ENCODE measurements around the gene SNURF. TPM values are rescaled to one million over a fixed set of nuclear protein-coding genes. Genes with fewer than 3 reads are reported as not detected.
A peak's percentile ranks its signal among the peaks of the same experiment; 100 is the strongest.

The SNURF gene
- total RNA-seq = 7.7 and 12.0 TPM in 2 replicates
- polyA plus RNA-seq = 6.2 and 7.2 TPM in 2 replicates

GRCh38 chr15:24954783-24955530, at the start of gene SNURF, which contains the start of gene SNRPN:
SNURF (plus strand) TSS chr15:24954987; CDS start chr15:24955049, 62 bp downstream.
SNRPN (plus strand) TSS chr15:24954987; CDS start chr15:24974454, 19,467 bp downstream.
- WGBS (ENCODE audit: low lambda C conversion rate, missing lambda C conversion rate) = 45% methylated on average over 46 of the region's 47 CpGs
- H3K4me3 ChIP-seq = peak within 1 kb of the TSS; percentile 77
- no peaks in the 10 kb centered on the region for H3K9me2 ChIP-seq (replicated peaks; ENCODE audit: insufficient read depth)
- H3K9me3 ChIP-seq (ENCODE audit: low read depth) = no peaks in the 10 kb centered on the region
- peak within 1 kb of the TSS; percentile 70 for H2AFZ ChIP-seq
- H3K27me3 ChIP-seq = no peaks in the 10 kb centered on the region
- peak; percentile 85 for DNase-seq (ENCODE audit: low spot score)
- TF ChIP-seq EZH2phosphoT487 (IDR thresholded peaks at IDR 0.05; ENCODE audit: low read depth, severe bottlenecking, unreplicated experiment) = no peak
- TF ChIP-seq CTCF (IDR thresholded peaks at IDR 0.05; ENCODE audit: poor library complexity) = no peak
- TF ChIP-seq EZH2 (IDR thresholded peaks at IDR 0.05; ENCODE audit: borderline replicate concordance) = no peak
- peaks cover 42% of the 10 kb centered on the region for H3K79me2 ChIP-seq
- peaks cover 16% of the 10 kb centered on the region for H4K20me1 ChIP-seq (ENCODE audit: insufficient read depth, poor library complexity, severe bottlenecking)
- peak within 1 kb of the TSS; percentile 96 for H3K27ac ChIP-seq
- peak within 1 kb of the TSS; percentile 83 for H3K4me2 ChIP-seq
- no peaks in the 10 kb centered on the region for H3K4me1 ChIP-seq (ENCODE audit: insufficient read depth)
- no peaks in the 10 kb centered on the region for H3K36me3 ChIP-seq (replicated peaks; ENCODE audit: insufficient read depth, low read depth)

- Histone ChIP-seq H3K4me3 (no peak overlapping the region), H3K9me2 (replicated peaks; ENCODE audit: insufficient read depth) (no peaks in the 10 kb centered on the region), H3K9me3 (ENCODE audit: low read depth) (no peaks in the 10 kb centered on the region), H2AFZ (no peak overlapping the region), H4K20me1 (ENCODE audit: insufficient read depth, poor library complexity, severe bottlenecking) (no peaks in the 10 kb centered on the region), H3K36me3 (replicated peaks; ENCODE audit: insufficient read depth, low read depth) (no peaks in the 10 kb centered on the region), H3K27ac (no peak overlapping the region), H3K4me2 (no peak overlapping the region), H3K27me3 (no peaks in the 10 kb centered on the region), H3K79me2 (no peaks in the 10 kb centered on the region), H3K4me1 (ENCODE audit: insufficient read depth) (no peaks in the 10 kb centered on the region)
- no peak for DNase-seq (ENCODE audit: low spot score)
- 87% methylated on average over 8 of the region's 8 CpGs for WGBS (ENCODE audit: low lambda C conversion rate, missing lambda C conversion rate)
- TF ChIP-seq CTCF (IDR thresholded peaks at IDR 0.05; ENCODE audit: poor library complexity) = no peak
- no peak for TF ChIP-seq EZH2phosphoT487 (IDR thresholded peaks at IDR 0.05; ENCODE audit: low read depth, severe bottlenecking, unreplicated experiment)
- TF ChIP-seq EZH2 (IDR thresholded peaks at IDR 0.05; ENCODE audit: borderline replicate concordance) = no peak
Observed at GRCh38 chr15:24916305-24917009, 38.3 kb upstream of the SNURF start.

- H3K4me1 ChIP-seq (ENCODE audit: insufficient read depth) = no peaks in the 10 kb centered on the region
- H3K27ac ChIP-seq = no peak overlapping the region
- H3K79me2 ChIP-seq = no peaks in the 10 kb centered on the region
- H3K36me3 ChIP-seq (replicated peaks; ENCODE audit: insufficient read depth, low read depth) = no peaks in the 10 kb centered on the region
- H3K27me3 ChIP-seq = no peaks in the 10 kb centered on the region
- H2AFZ ChIP-seq = no peak overlapping the region
- no peak for DNase-seq (ENCODE audit: low spot score)
- no peak overlapping the region for H3K4me2 ChIP-seq
- H3K9me2 ChIP-seq (replicated peaks; ENCODE audit: insufficient read depth) = no peaks in the 10 kb centered on the region
- no peak overlapping the region for H3K4me3 ChIP-seq
- 89% methylated on average over 14 of the region's 14 CpGs for WGBS (ENCODE audit: low lambda C conversion rate, missing lambda C conversion rate)
- H4K20me1 ChIP-seq (ENCODE audit: insufficient read depth, poor library complexity, severe bottlenecking) = no peaks in the 10 kb centered on the region
- no peaks in the 10 kb centered on the region for H3K9me3 ChIP-seq (ENCODE audit: low read depth)
- no peak for TF ChIP-seq EZH2phosphoT487 (IDR thresholded peaks at IDR 0.05; ENCODE audit: low read depth, severe bottlenecking, unreplicated experiment)
- TF ChIP-seq CTCF (IDR thresholded peaks at IDR 0.05; ENCODE audit: poor library complexity) = no peak
- TF ChIP-seq EZH2 (IDR thresholded peaks at IDR 0.05; ENCODE audit: borderline replicate concordance) = no peak
Observed at GRCh38 chr15:24917431-24917830, 37.4 kb upstream of the SNURF start.

Data from hepatocyte (in vitro differentiated cells).